Stimulated activated CD4-positive, alpha-beta T cell treated with anti-CD3 and anti-CD28 coated beads, Interleukin-2, amount 100 ng/mL, for 4 hours (primary cell): Measurements from ENCODE around the gene SLC22A4.

Experiments
- DNase-seq: peaks from one replicate; pipeline ENCODE4 v3.0.0-alpha.2; 2020; ENCODE audit warnings: low read depth

The SLC22A4 gene

DNA sequence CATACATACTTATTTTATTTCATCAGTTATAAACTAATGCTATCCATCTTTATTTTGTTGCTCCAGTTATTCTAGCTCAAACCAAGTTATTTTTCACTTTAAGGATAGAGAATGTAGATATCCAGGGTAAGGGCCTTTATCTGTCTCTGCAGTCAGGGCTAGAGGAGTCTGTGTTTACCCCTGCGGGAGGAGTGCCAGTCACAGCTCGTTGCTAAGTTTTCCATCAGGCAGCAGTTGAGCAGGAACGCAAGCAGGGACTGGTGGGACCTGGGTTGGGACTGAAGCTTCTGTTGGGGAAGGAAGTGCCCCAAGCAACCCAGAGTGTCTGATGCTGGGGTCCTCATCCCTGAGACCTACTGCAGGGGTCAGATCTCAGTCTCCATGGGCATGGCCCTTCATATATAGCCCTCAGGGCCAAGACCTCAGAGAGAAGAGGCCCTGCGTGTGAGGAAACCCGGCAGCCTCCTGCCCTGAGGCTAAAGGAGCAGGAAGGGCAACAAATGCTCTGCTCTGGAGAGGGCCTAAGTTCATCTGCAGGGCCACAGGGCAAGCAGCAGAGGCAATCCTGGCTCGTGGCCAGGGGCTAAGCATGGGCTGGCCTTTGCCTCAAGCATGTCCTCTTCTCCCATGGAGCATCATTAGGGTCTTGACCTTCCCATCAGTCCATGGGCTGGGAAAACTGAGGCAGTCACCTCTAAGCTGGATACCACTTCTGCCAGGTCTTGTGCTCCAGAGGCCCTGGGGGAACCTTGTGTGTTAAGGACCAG, 6.6 kb downstream of the SLC22A4 start:
- DNase-seq: no peak

GRCh38 chr5:132301344-132302271, 7.4 kb downstream of the SLC22A4 start:
- DNase-seq: no peak

DNA sequence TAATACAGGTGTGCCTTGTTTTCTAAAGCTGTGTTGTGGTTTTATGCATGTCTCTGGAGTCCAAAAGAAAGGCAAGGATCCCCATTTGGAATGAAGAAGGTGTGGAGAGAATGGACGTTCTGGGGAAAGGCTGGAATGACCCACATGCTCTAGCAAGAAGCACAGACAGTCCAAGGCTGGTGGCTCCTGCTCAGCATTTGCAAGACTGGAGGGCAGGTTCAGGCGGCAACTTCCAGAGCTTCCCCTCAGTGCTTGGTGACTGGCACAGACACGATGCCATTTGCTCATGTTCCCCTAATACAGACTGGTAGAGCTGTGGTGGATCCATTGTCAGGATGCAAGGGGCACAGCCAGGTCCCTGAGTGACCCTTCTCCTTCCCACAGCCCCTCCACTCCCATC, 8.2 kb downstream of the SLC22A4 start:
- no peak for DNase-seq

DNA sequence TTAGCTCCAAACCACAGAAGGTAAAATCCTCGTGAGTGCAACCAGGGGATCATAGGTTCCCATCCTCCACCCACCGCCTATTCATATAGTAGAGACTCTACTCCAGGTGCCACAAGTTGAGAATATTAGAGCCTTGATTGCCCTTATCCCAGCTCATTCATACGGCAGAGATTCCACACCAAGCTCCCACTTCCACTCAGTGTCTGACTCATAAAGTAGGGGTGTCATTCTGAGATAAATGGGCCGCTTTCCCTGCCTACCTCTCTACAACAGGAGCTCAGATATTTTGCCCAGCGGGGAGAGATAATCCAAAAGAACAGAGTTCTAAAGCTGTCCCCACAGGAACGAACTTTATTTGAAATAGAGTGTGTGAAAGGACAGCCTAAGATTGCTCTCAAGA, 9.4 kb downstream of the SLC22A4 start:
- DNase-seq: no peak

DNA sequence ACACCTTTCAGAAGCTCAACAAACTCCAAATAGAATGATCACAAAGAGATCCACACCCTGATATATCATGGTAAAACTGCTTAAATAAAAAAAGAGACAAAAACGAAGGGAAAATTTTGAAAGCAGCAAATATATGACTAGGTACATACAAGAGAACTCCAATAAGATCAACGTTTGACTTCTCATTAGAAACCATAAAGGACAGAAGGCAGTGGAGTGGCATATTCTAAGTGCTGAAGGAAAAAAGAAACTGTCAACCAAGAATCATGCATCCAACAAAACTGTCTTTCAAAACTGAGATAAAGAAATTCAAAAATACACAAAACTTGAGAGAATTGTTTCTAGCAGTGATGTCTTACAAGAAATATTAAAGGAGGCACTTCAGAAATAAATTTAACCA, 11.2 kb downstream of the SLC22A4 start:
- no peak for DNase-seq

GRCh38 chr5:132308701-132309100, 14.5 kb downstream of the SLC22A4 start:
- DNase-seq: no peak

DNA sequence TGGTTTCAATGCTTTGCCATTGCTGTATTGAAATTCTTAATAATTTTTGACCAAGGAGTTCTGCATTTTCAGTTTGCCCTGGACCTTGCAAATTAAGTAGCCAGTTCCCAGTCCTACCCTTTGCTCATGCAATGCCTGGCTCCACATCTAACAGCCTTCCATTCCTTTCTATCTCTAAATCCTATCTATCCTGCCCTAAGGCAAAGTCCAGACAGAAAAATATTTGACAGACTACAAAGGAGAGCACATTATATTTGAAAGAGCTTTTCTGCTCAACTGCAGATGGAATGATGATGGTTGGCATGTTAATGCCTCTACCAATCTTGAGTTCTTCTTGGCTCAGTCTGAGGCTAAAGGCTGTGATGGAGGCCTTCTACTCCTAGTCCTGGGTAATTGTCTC, 15.5 kb downstream of the SLC22A4 start:
- no peak for DNase-seq

DNA sequence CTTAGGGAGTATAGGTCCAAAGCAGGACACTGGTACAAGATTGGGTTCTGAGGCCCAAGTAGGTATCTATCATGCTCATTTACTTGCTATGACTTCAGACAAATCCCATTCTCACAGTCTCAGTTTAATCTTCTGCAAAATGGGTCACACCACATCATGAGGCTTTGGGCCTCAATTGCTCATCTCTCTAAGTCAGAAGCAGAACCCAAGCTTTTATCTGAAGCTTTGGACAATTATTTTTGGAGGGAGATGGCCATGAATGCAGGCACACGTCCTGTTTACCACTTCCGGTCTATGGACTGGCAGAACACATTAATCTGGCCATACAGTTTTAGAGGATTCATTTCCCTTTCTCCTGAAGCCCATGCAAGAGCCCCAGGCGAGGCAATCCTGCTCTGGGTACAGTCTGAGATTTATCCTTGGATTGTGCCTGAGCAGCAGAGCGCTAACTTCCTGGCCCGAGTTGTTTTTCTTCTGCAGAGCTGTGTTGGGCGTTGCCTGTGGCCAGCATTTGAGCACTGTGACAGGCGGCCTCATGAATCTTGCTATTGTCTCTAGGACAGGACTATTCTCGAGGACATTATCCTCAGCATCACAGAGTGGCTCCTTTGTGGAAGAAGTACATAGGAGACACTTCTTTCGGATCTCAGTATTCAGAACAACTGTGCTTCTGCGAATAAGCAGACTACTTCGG, 16.1 kb downstream of the SLC22A4 start:
- DNase-seq: no peak

DNA sequence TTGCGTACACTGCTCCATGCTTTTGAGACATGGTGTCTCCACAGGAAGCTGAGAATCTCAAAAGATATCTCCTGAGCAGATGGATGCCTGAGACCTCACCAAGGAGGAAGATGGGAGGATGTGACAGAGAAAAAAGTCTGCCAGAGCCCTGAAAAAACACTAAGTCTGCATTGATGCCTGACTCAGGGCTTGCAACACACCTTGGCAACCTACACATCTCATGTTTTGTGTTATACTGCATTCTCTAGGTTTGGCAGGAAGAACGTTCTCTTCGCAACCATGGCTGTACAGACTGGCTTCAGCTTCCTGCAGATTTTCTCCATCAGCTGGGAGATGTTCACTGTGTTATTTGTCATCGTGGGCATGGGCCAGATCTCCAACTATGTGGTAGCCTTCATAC, 19.2 kb downstream of the SLC22A4 start:
- no peak for DNase-seq

- DNase-seq: no peak
Observed at GRCh38 chr5:132313961-132314432, 19.8 kb downstream of the SLC22A4 start.

GRCh38 chr5:132315529-132316067, 21.4 kb downstream of the SLC22A4 start:
- DNase-seq: no peak

DNA sequence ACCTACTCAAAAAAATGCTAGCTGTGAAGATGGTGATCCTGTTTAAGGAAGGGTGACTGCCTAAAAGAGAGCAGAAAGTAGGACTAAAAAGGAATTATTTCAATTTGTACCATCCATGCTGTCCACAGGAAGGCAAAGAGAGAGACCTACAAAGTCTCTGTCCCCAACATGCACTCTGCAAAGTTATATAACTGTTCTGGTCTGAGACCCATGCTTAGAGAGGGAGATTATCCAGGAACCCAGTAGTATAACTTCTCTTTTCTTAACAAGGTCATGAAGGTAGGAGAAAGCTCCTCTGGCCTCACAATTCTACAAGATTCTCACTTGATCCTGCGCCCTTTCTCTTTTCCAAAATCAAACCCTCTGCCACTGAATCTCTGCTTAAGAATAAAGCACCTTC, 25.8 kb downstream of the SLC22A4 start:
- DNase-seq: no peak

GRCh38 chr5:132321109-132321721, 27.0 kb downstream of the SLC22A4 start:
- no peak for DNase-seq

GRCh38 chr5:132322266-132322665, 28.1 kb downstream of the SLC22A4 start:
- DNase-seq: no peak

- DNase-seq: no peak
Observed at GRCh38 chr5:132323202-132323601, 29.0 kb downstream of the SLC22A4 start.

GRCh38 chr5:132325691-132326090, 31.5 kb downstream of the SLC22A4 start:
- DNase-seq: no peak

GRCh38 chr5:132327252-132327955, 33.2 kb downstream of the SLC22A4 start:
- DNase-seq: no peak

GRCh38 chr5:132334812-132335211, 40.6 kb downstream of the SLC22A4 start:
- DNase-seq: no peak

DNA sequence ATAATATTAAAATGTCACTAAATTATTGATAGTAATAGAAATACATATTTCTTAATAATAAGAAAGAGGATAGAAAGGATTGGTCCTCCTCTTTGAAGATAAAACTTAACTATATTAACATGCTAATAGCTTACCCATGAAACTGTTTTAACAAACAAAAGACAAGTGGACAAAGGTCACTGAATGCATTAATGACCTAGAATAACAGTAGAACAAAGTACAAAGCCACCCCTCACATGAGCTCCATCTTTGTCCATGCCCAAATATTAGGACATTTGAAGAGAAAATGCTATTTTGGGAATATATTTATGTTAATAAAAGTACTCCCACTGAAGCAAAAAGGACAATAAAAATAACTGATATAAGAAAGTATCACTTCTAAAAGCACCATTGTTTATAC, 41.2 kb downstream of the SLC22A4 start:
- DNase-seq: no peak

- no peak for DNase-seq
Observed at GRCh38 chr5:132339502-132339901, 45.3 kb downstream of the SLC22A4 start.
